ENCODE data around the gene PARVB. TPM values are rescaled to one million over a fixed set of nuclear protein-coding genes. Genes with fewer than 3 reads are reported as not detected.

The PARVB gene
- total and polyA plus RNA-seq, 10 of the 15 experiments (the other 5 are each of a cell fraction or from before 2014, with no cell fraction given) = 5.2 to 264 (median 76.0) TPM

DNA sequence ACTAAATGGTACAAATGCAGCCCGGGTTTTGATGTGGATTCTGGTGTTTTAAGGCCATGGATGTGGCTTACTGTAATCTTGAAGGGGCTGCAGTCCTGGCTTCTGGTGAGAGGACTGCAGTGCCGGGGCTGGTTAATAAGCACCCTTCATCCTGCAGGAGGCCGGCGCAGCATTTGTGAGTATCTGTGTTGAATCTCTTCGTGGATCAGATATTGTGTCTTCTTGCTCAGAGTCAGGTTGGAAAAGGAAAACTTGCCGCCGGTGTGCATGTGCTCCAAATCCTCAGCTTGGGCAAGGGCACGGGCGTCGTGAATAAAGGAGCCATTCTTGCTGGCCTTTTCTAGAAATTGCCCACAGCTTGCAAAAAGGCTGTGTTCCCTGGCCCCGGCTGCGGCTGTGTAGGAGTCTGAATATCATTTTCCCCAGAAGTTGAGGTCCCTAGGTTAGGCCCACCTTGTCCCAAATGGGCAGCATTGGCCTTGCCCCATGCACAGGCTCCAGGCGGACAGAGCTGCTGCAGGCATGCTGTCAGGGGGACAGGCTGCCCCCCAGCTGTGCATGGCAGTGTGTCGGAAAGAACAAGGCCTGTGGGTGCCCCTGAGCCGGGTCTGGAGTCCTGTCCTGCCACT, 28.9 kb upstream of the PARVB start:
- no peak for DNase-seq (ENCODE audit: low read depth, low spot score)
- H3K36me3 ChIP-seq (ENCODE audit: control insufficient read depth in 2 of 2, insufficient read depth in 2 of 2, low read length in 1 of 2) = peaks cover 17 to 22% of the 10 kb centered on the region in 2 experiments; a peak in 3 of 4 replicates
- H3K4me2 ChIP-seq (ENCODE audit: control insufficient read depth, insufficient read depth) = peak overlapping the region; percentile 83
- H2AFZ ChIP-seq (ENCODE audit: control insufficient read depth, low read depth, low read length) = no peak overlapping the region
- 84% methylated on average over 15 of the region's 15 CpGs for WGBS (ENCODE audit: insufficient coverage, insufficient replicate concordance, low lambda C conversion rate, missing lambda C conversion rate)
- no peak for ATAC-seq
- H3K4me1 ChIP-seq (ENCODE audit: control insufficient read depth, insufficient read depth, low read length) = peaks cover 15% of the 10 kb centered on the region
- RAD21 ChIA-PET (ENCODE audit: unreplicated experiment) = interaction anchor here (1.0 to 7.5 kb wide), 5 partner anchors 27 to 629 kb away, joined by 3 to 185 read pairs (median 6); partner anchors contain the start of gene PARVG
- 0 out of 2 replicates have a peak overlapping the region, but pooled peaks have one; percentile 75 for H3K4me3 ChIP-seq
- in situ Hi-C loops (cut with MboI) (loop anchor here (5.0 kb wide), 2 partner anchors 92 to 627 kb away; no protein-coding TSS in a partner anchor), intact Hi-C loops (cut with micrococcal nuclease; ENCODE audit: unreplicated experiment) (no loop called here)
- no peak for FAIRE-seq
- H3K9me3 ChIP-seq (replicated peaks; ENCODE audit: control insufficient read depth, insufficient read depth, low read length) = no peaks in the 10 kb centered on the region
- H4K20me1 ChIP-seq (ENCODE audit: control insufficient read depth, insufficient read depth) = no peaks in the 10 kb centered on the region
- POLR2A ChIA-PET = interaction anchor here (0.8 to 4.3 kb wide), 2 partner anchors 23 to 30 kb away, joined by 3 to 23 read pairs; partner anchors contain the start of gene PARVB
- SMC1A ChIA-PET (ENCODE audit: uncharacterized antibody, unreplicated experiment) = interaction anchor here (0.6 to 5.1 kb wide), 9 partner anchors 9 to 185 kb away, joined by 3 to 282 read pairs (median 7); partner anchors contain the start of gene PARVG
- H3K27me3 ChIP-seq (replicated peaks in 1 of 2; ENCODE audit: control insufficient read depth in 2 of 2, insufficient read depth in 2 of 2, low read length in 1 of 2) = no peaks in the 10 kb centered on the region
- CTCF ChIA-PET = interaction anchor here (0.6 to 11.6 kb wide), 9 partner anchors 29 to 631 kb away, joined by 3 to 499 read pairs (median 6); partner anchors contain the start of gene PARVB
- peak overlapping the region; percentile 78; the same call in 1 of the 2 replicates for H3K27ac ChIP-seq (ENCODE audit: control insufficient read depth, insufficient read depth)
- peaks cover 4% of the 10 kb centered on the region for H3K79me2 ChIP-seq (ENCODE audit: control insufficient read depth, insufficient read depth, low read length)
- no TSS peak for BruUV-seq (replicated peaks)
- TF ChIP-seq JUNB (IDR thresholded peaks at IDR 0.05) = no peak
- TF ChIP-seq, protein P1, sequence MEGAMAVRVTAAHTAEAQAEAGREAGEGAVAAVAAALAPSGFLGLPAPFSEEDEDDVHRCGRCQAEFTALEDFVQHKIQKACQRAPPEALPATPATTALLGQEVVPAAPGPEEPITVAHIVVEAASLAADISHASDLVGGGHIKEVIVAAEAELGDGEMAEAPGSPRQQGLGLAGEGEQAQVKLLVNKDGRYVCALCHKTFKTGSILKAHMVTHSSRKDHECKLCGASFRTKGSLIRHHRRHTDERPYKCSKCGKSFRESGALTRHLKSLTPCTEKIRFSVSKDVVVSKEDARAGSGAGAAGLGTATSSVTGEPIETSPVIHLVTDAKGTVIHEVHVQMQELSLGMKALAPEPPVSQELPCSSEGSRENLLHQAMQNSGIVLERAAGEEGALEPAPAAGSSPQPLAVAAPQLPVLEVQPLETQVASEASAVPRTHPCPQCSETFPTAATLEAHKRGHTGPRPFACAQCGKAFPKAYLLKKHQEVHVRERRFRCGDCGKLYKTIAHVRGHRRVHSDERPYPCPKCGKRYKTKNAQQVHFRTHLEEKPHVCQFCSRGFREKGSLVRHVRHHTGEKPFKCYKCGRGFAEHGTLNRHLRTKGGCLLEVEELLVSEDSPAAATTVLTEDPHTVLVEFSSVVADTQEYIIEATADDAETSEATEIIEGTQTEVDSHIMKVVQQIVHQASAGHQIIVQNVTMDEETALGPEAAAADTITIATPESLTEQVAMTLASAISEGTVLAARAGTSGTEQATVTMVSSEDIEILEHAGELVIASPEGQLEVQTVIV (IDR thresholded peaks at IDR 0.05; ENCODE audit: borderline replicate concordance, partially characterized antibody) = no peak
- TF ChIP-seq TCF7 (IDR thresholded peaks at IDR 0.05; ENCODE audit: borderline replicate concordance) = no peak
- no peak for TF ChIP-seq CBFB (IDR thresholded peaks at IDR 0.05; ENCODE audit: low read depth)
- TF ChIP-seq, protein P2, sequence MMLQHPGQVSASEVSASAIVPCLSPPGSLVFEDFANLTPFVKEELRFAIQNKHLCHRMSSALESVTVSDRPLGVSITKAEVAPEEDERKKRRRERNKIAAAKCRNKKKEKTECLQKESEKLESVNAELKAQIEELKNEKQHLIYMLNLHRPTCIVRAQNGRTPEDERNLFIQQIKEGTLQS (IDR thresholded peaks at IDR 0.05; ENCODE audit: borderline replicate concordance, extremely low read depth, low read depth, low read length) = no peak
- TF ChIP-seq ESRRA (IDR thresholded peaks at IDR 0.05; ENCODE audit: low read length) = no peak
- no peak for TF ChIP-seq IRF4 (IDR thresholded peaks at IDR 0.05; ENCODE audit: low read depth, low read length)
- TF ChIP-seq, protein P3, sequence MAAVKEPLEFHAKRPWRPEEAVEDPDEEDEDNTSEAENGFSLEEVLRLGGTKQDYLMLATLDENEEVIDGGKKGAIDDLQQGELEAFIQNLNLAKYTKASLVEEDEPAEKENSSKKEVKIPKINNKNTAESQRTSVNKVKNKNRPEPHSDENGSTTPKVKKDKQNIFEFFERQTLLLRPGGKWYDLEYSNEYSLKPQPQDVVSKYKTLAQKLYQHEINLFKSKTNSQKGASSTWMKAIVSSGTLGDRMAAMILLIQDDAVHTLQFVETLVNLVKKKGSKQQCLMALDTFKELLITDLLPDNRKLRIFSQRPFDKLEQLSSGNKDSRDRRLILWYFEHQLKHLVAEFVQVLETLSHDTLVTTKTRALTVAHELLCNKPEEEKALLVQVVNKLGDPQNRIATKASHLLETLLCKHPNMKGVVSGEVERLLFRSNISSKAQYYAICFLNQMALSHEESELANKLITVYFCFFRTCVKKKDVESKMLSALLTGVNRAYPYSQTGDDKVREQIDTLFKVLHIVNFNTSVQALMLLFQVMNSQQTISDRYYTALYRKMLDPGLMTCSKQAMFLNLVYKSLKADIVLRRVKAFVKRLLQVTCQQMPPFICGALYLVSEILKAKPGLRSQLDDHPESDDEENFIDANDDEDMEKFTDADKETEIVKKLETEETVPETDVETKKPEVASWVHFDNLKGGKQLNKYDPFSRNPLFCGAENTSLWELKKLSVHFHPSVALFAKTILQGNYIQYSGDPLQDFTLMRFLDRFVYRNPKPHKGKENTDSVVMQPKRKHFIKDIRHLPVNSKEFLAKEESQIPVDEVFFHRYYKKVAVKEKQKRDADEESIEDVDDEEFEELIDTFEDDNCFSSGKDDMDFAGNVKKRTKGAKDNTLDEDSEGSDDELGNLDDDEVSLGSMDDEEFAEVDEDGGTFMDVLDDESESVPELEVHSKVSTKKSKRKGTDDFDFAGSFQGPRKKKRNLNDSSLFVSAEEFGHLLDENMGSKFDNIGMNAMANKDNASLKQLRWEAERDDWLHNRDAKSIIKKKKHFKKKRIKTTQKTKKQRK (IDR thresholded peaks at IDR 0.05; ENCODE audit: low read depth, low read length) = no peak
- TF ChIP-seq CHD2 (IDR thresholded peaks at IDR 0.05; ENCODE audit: borderline replicate concordance, low read depth, low read length) = no peak
- TF ChIP-seq, protein P4, sequence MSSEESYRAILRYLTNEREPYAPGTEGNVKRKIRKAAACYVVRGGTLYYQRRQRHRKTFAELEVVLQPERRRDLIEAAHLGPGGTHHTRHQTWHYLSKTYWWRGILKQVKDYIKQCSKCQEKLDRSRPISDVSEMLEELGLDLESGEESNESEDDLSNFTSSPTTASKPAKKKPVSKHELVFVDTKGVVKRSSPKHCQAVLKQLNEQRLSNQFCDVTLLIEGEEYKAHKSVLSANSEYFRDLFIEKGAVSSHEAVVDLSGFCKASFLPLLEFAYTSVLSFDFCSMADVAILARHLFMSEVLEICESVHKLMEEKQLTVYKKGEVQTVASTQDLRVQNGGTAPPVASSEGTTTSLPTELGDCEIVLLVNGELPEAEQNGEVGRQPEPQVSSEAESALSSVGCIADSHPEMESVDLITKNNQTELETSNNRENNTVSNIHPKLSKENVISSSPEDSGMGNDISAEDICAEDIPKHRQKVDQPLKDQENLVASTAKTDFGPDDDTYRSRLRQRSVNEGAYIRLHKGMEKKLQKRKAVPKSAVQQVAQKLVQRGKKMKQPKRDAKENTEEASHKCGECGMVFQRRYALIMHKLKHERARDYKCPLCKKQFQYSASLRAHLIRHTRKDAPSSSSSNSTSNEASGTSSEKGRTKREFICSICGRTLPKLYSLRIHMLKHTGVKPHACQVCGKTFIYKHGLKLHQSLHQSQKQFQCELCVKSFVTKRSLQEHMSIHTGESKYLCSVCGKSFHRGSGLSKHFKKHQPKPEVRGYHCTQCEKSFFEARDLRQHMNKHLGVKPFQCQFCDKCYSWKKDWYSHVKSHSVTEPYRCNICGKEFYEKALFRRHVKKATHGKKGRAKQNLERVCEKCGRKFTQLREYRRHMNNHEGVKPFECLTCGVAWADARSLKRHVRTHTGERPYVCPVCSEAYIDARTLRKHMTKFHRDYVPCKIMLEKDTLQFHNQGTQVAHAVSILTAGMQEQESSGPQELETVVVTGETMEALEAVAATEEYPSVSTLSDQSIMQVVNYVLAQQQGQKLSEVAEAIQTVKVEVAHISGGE (CRISPR knock-in tag; IDR thresholded peaks at IDR 0.05) = no peak
- TF ChIP-seq KAT2A (conservative IDR thresholded peaks at IDR 0.05; ENCODE audit: control insufficient read depth, low read depth, low read length) = no peak
- TF ChIP-seq HCFC1 (IDR thresholded peaks at IDR 0.05; ENCODE audit: low read length) = no peak
- TF ChIP-seq MTA3 (IDR thresholded peaks at IDR 0.05; ENCODE audit: borderline replicate concordance, low read length) = no peak
- TF ChIP-seq NBN (IDR thresholded peaks at IDR 0.05) = no peak
- H3K9ac ChIP-seq (ENCODE audit: control insufficient read depth, insufficient read depth, low read length) = no peak overlapping the region; the same call in 1 of the 2 replicates

Data from GM12878 (cell line).